A673 (cell line): ENCODE results near the gene SLC35D2.

Experiments
- CTCF ChIP-seq: fragments of 300-800, 200-600 bp; sonication (generic); conservative IDR thresholded peaks from 2 replicates; pipeline ENCODE4 v1.5.1; 2017; ENCODE audit warnings: low read depth, mild to moderate bottlenecking, antibody characterized with exemption, low read length, moderate library complexity, mixed read lengths
- EZH2 ChIP-seq: fragments of 200-600 bp; sonication (generic); IDR thresholded peaks from 2 replicates; pipeline ENCODE4 v1.6.1; 2017; ENCODE audit warnings: borderline replicate concordance, low read depth, mild to moderate bottlenecking, mixed read lengths, antibody characterized with exemption, low read length; ENCODE audit not compliant: poor library complexity, severe bottlenecking

DNA sequence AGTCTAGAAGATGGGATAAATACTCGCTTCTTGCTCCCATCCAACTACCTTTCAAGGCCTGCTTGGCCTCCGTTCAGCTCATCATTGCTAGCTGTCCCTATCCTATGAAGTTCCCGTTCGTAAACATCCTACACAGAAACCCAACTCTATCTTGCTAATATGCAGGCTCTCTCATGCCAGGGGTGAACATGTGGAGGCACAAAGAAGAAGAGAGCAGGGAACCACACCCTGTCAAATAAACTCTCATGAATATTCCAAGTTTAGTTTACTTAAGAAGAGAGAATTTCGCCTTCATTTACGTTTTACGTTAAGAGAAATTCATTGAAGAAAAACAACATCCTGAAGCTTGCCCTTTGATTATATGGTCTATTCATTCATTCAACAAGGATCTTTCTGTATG is 73.7 kb downstream of the SLC35D2 start:
- TF ChIP-seq EZH2 (no peak), CTCF (no peak)
